Panc1 (cell line): ENCODE data around the gene GABRG3. TPM values are rescaled to one million over a fixed set of nuclear protein-coding genes. Genes with fewer than 3 reads are reported as not detected.

Source experiments
- ATAC-seq: fragments of 200-7000 bp; cut with Tn5 transposase; 2 replicates; pipeline ENCODE4 v1.9.1; 2020; ENCODE audit warnings: mild to moderate bottlenecking, moderate library complexity
- BruUV-seq: library from RNA; stranded (reverse); fragments of 400-500 nt; replicated peaks from 2 replicates; lab custom pipeline; 2021; lab: Mats Ljungman, UMichigan
- CTCF ChIA-PET: fragments of 300-600 bp; sonication (Branson Sonifier 250); formaldehyde crosslinking; loops from one replicate; lab custom pipeline; 2022; ENCODE audit warnings: antibody characterized with exemption; lab: Charles Lee
- POLR2A ChIA-PET: fragments of 300-600 bp; sonication (Branson Sonifier 250); formaldehyde crosslinking; loops from one replicate; lab custom pipeline; 2022; ENCODE audit warnings: antibody characterized with exemption; lab: Charles Lee
- DNase-seq: peaks from one replicate; pipeline ENCODE4 v3.0.0-alpha.2; 2010; ENCODE audit warnings: low read depth, low spot score
- H3K27ac ChIP-seq: 2 replicates; pipeline ENCODE4 v1.5.1; 2011; ENCODE audit warnings: mild to moderate bottlenecking, low read length, inconsistent platforms
- H3K27me3 ChIP-seq: fragments of 200-500 bp; sonication (Bioruptor generic); 2 replicates; pipeline ENCODE4 v1.6.0; 2014; ENCODE audit warnings: low read length, inconsistent platforms; ENCODE audit not compliant: control insufficient read depth, insufficient read depth
- H3K36me3 ChIP-seq: fragments of 200-500 bp; sonication (Bioruptor generic); 2 replicates; pipeline ENCODE4 v1.5.1; 2014; ENCODE audit warnings: inconsistent platforms, mild to moderate bottlenecking, low read length, moderate library complexity; ENCODE audit not compliant: control insufficient read depth, insufficient read depth
- H3K4me1 ChIP-seq: 2 replicates; pipeline ENCODE4 v1.5.1; 2011; ENCODE audit warnings: inconsistent platforms, mild to moderate bottlenecking, low read length, moderate library complexity; ENCODE audit not compliant: control insufficient read depth, insufficient read depth
- H3K4me3 ChIP-seq, 2 experiments: 2 replicates each; pipeline ENCODE4 v1.5.1; 2011 to 2012; ENCODE audit warnings: low read depth in 2 of 2, low read length in 2 of 2, mild to moderate bottlenecking in 2 of 2, inconsistent platforms in 1 of 2, moderate library complexity in 1 of 2
- H3K9me3 ChIP-seq: fragments of 200-500 bp; sonication (Bioruptor generic); 2 replicates; pipeline ENCODE4 v1.5.1; 2014; ENCODE audit warnings: low read depth, mild to moderate bottlenecking, inconsistent platforms, low read length, moderate library complexity; ENCODE audit not compliant: control insufficient read depth, insufficient read depth
- CTCF ChIP-seq: fragments of 450-650 bp; IDR thresholded peaks from 2 replicates; pipeline ENCODE4 v1.5.1; 2017; ENCODE audit warnings: mild to moderate bottlenecking
- POLR2AphosphoS5 ChIP-seq: IDR thresholded peaks from 2 replicates; pipeline ENCODE4 v1.6.1; 2012; ENCODE audit warnings: mild to moderate bottlenecking, low read depth, low read length, moderate library complexity
- SIN3A ChIP-seq: IDR thresholded peaks from 2 replicates; pipeline ENCODE4 v1.6.1; 2012; ENCODE audit warnings: low read depth, mild to moderate bottlenecking, low read length, moderate library complexity, borderline replicate concordance; ENCODE audit not compliant: insufficient read depth
- TCF7L2 ChIP-seq: IDR thresholded peaks from 2 replicates; pipeline ENCODE4 v1.6.1; 2011; ENCODE audit warnings: mild to moderate bottlenecking, low read depth, low read length, inconsistent platforms
- in situ Hi-C: cut with HindIII; loops from 2 replicates; pipeline ENCODE4 v1.10.0; 2016; ENCODE audit warnings: low sequenced_read_pairs, low pct_unique_long_range_greater_than_20kb
- intact Hi-C: fragments of 100-400 bp; cut with micrococcal nuclease; formaldehyde crosslinking; loops from one replicate; pipeline ENCODE4 v1.10.0; 2022; ENCODE audit not compliant: unreplicated experiment
- total RNA-seq: library from RNA; stranded (reverse); gene quantifications from one replicate; pipeline ENCODE4 v1.2.1, GENCODE V29; 2021; ENCODE audit not compliant: unreplicated experiment
- TF ChIP-seq, protein P1 (sequence below), 2 experiments: IDR thresholded peaks; 2 replicates each; pipeline ENCODE4 v1.6.1; 2011 to 2012; ENCODE audit warnings: low read depth in 2 of 2, control low read depth in 1 of 2, low read length in 1 of 2, mild to moderate bottlenecking in 1 of 2, moderate library complexity in 1 of 2; ENCODE audit not compliant: insufficient read depth in 1 of 2

Gene GABRG3
- total RNA-seq, 1 experiment from 2014 or later = not detected

DNA sequence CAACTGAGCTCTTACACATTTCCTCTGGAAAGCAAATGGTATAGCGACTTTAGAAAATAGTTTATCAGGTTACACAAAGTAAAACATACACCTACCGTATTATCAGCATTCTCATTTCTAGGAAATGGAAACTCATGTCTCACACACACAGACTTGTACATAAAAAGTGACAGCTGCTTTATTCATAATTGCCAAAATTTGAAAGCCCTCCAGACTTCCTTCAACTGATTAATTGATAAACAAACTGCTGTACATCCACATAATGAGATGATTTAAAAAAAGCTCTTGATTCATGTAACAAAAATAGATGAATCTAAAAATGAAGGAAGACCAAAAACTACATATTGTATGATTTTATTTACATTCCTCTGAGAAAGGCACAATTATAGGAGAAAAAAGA lies 425.5 kb downstream of the GABRG3 start:
- no peak overlapping the region for H3K27ac ChIP-seq
- peaks cover 7% of the 10 kb centered on the region; the same call in 1 of the 2 replicates for H3K9me3 ChIP-seq
- ATAC-seq (no peak), DNase-seq (no peak)
- no TSS peak for BruUV-seq
- TF ChIP-seq CTCF (no peak), POLR2AphosphoS5 (no peak)
- TF ChIP-seq, protein P1, sequence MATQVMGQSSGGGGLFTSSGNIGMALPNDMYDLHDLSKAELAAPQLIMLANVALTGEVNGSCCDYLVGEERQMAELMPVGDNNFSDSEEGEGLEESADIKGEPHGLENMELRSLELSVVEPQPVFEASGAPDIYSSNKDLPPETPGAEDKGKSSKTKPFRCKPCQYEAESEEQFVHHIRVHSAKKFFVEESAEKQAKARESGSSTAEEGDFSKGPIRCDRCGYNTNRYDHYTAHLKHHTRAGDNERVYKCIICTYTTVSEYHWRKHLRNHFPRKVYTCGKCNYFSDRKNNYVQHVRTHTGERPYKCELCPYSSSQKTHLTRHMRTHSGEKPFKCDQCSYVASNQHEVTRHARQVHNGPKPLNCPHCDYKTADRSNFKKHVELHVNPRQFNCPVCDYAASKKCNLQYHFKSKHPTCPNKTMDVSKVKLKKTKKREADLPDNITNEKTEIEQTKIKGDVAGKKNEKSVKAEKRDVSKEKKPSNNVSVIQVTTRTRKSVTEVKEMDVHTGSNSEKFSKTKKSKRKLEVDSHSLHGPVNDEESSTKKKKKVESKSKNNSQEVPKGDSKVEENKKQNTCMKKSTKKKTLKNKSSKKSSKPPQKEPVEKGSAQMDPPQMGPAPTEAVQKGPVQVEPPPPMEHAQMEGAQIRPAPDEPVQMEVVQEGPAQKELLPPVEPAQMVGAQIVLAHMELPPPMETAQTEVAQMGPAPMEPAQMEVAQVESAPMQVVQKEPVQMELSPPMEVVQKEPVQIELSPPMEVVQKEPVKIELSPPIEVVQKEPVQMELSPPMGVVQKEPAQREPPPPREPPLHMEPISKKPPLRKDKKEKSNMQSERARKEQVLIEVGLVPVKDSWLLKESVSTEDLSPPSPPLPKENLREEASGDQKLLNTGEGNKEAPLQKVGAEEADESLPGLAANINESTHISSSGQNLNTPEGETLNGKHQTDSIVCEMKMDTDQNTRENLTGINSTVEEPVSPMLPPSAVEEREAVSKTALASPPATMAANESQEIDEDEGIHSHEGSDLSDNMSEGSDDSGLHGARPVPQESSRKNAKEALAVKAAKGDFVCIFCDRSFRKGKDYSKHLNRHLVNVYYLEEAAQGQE (IDR thresholded peaks at IDR 0.05; ENCODE audit: insufficient read depth in 1 of 2, low read depth in 2 of 2, low read length in 1 of 2) = no peak
- in situ Hi-C loops = no loop called here
- H3K4me1 ChIP-seq = no peaks in the 10 kb centered on the region
- POLR2A ChIA-PET = interaction anchor here (0.6 kb wide), 1 partner anchor 174 kb away, joined by 6 read pairs; no protein-coding TSS in a partner anchor
- no peak overlapping the region for H3K4me3 ChIP-seq
- CTCF ChIA-PET = no interaction called here
- no peaks in the 10 kb centered on the region for H3K27me3 ChIP-seq
- intact Hi-C loops = no loop called here
- no peaks in the 10 kb centered on the region for H3K36me3 ChIP-seq

- CTCF ChIA-PET = no interaction called here
Measured at GRCh38 chr15:27396996-27397395, 426.0 kb downstream of the GABRG3 start.

More at GRCh38 chr15:27396996-27397395, 426.0 kb downstream of the GABRG3 start:
- in situ Hi-C loops (no loop called here), intact Hi-C loops (no loop called here)
- H3K4me1 ChIP-seq = no peaks in the 10 kb centered on the region
- H3K4me3 ChIP-seq = no peak overlapping the region
- no peak for ATAC-seq
- TF ChIP-seq SIN3A = no peak
- TF ChIP-seq CTCF = no peak
- TF ChIP-seq, protein P1 (IDR thresholded peaks at IDR 0.05; ENCODE audit: insufficient read depth in 1 of 2, low read depth in 2 of 2, low read length in 1 of 2) = no peak
- TF ChIP-seq POLR2AphosphoS5 = no peak
- TF ChIP-seq TCF7L2 = no peak
- BruUV-seq = no TSS peak
- no peaks in the 10 kb centered on the region for H3K36me3 ChIP-seq
- DNase-seq = no peak
- POLR2A ChIA-PET = interaction anchor here (0.6 kb wide), 1 partner anchor 175 kb away, joined by 6 read pairs; no protein-coding TSS in a partner anchor
- H3K27me3 ChIP-seq = no peaks in the 10 kb centered on the region
- H3K9me3 ChIP-seq = peaks cover 7% of the 10 kb centered on the region; the same call in 1 of the 2 replicates
- H3K27ac ChIP-seq = no peak overlapping the region
